Mucosa of stomach (tissue), 1 donor: ENCODE measurements around the gene MOV10.

Source experiments
- H3K27me3 ChIP-seq: one replicate; pipeline ENCODE4 v1.7.0; 2013; ENCODE audit warnings: mild to moderate bottlenecking, low read length; ENCODE audit not compliant: control insufficient read depth, insufficient read depth
- H3K36me3 ChIP-seq: one replicate; pipeline ENCODE4 v1.7.0; 2013; ENCODE audit warnings: low read length; ENCODE audit not compliant: control insufficient read depth, insufficient read depth
- H3K4me1 ChIP-seq: one replicate; pipeline ENCODE4 v1.7.0; 2013; ENCODE audit warnings: mild to moderate bottlenecking, low read length; ENCODE audit not compliant: control insufficient read depth, insufficient read depth
- H3K4me3 ChIP-seq: one replicate; pipeline ENCODE4 v1.7.0; 2013; ENCODE audit warnings: low read length
- H3K9ac ChIP-seq: one replicate; pipeline ENCODE4 v1.7.0; 2013; ENCODE audit warnings: mild to moderate bottlenecking, low read length, moderate library complexity
- H3K9me3 ChIP-seq: one replicate; pipeline ENCODE4 v1.7.0; 2013; ENCODE audit warnings: mild to moderate bottlenecking, low read length, moderate library complexity; ENCODE audit not compliant: control insufficient read depth
- donor health status: Pancreatic carcinoma.

The MOV10 gene

DNA sequence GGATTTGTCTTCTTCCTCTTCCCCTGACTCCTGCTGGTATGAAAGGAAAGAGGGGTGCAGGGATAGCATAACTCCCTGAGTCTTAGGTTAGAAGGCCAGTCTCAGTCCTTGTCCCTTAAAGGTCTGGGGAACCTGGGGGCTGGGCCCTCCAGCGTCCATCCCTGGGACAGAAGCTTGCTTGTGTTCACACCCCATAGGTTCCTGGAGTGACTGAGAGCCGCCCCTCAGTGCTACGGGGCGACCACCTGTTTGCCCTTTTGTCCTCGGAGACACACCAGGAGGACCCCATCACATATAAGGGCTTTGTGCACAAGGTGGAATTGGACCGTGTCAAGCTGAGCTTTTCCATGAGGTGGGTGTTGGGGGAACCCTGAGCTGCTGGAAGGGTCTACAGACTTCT, 19.4 kb downstream of the MOV10 start:
- H3K4me3 ChIP-seq = no peak overlapping the region
- no peaks in the 10 kb centered on the region for H3K9me3 ChIP-seq
- H3K36me3 ChIP-seq = peaks cover 15% of the 10 kb centered on the region
- H3K9ac ChIP-seq = no peak overlapping the region
- peaks cover 11% of the 10 kb centered on the region for H3K4me1 ChIP-seq
- no peaks in the 10 kb centered on the region for H3K27me3 ChIP-seq

DNA sequence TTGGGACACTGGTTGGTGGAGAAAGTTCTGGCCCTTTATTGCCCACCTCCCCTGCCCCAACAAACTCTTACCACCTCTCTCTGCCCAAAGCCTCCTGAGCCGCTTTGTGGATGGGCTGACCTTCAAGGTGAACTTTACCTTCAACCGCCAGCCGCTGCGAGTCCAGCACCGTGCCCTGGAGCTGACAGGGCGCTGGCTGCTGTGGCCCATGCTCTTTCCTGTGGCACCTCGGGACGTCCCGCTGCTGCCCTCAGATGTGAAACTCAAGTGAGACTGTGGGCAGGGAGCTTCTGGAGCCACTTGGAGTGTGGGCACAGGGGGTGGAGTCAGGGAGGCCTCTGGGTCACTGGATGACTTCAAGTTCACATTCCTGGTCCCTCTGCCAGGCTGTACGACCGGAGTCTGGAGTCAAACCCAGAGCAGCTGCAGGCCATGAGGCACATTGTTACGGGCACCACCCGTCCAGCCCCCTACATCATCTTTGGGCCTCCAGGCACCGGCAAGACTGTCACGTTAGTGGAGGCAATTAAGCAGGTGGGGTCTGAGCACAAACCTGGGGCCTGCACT, 20.0 kb downstream of the MOV10 start:
- Histone ChIP-seq H3K27me3 (no peaks in the 10 kb centered on the region), H3K4me3 (no peak overlapping the region), H3K4me1 (peaks cover 17% of the 10 kb centered on the region), H3K9me3 (no peaks in the 10 kb centered on the region), H3K9ac (no peak overlapping the region), H3K36me3 (peaks cover 12% of the 10 kb centered on the region)

GRCh38 chr1:112695276-112695675, 20.8 kb downstream of the MOV10 start:
- Histone ChIP-seq H3K4me3 (no peak overlapping the region), H3K4me1 (peaks cover 25% of the 10 kb centered on the region), H3K9ac (no peak overlapping the region), H3K27me3 (no peaks in the 10 kb centered on the region), H3K36me3 (peaks cover 11% of the 10 kb centered on the region), H3K9me3 (no peaks in the 10 kb centered on the region)

DNA sequence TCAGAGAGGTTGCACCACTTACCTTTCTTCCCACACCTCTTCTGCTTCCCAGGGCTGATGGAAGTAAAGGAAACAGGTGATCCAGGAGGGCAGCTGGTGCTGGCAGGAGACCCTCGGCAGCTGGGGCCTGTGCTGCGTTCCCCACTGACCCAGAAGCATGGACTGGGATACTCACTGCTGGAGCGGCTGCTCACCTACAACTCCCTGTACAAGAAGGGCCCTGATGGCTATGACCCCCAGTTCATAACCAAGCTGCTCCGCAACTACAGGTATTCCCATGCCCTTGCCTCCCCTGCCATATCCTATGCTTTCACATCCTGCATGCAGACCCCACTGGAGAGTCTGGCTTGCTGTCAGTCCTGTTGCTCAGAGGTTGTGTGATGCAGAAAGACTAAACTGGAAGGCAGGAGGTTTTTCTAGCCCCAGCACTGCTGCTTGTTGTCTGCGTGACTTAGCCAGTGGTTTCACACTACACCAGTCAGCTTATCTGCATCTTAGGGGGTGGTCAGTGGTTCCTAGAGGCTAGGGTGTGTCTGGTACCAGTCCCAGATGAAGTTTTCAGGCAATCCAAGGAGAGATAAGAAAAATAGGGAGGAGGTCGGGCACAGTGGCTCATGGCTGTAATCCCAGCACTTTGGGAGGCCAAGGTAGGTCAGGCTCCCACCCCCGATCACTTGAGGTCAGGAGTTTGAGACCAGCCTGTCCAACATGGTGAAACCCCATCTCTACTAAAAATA, 22.3 kb downstream of the MOV10 start:
- no peak overlapping the region for H3K4me3 ChIP-seq
- H3K9ac ChIP-seq = no peak overlapping the region
- peaks cover 40% of the 10 kb centered on the region for H3K4me1 ChIP-seq
- no peaks in the 10 kb centered on the region for H3K27me3 ChIP-seq
- H3K9me3 ChIP-seq = no peaks in the 10 kb centered on the region
- peaks cover 11% of the 10 kb centered on the region for H3K36me3 ChIP-seq

DNA sequence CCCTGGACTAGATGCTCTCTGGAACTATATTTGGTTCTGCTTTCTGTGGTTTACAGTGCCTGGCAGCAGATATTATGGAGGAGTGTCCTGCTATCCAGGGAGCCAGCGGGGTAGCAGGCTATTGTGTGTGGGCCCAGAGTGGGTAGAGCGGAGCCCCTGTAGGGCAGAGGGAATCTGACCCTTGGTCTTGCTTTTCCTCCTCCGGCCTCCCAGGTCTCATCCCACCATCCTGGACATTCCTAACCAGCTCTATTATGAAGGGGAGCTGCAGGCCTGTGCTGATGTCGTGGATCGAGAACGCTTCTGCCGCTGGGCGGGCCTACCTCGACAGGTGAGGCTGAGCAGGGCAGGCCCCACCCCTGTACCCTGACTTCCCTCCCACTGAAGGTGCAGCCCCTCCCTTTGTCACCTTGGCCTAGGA, 23.3 kb downstream of the MOV10 start:
- peaks cover 11% of the 10 kb centered on the region for H3K36me3 ChIP-seq
- no peaks in the 10 kb centered on the region for H3K9me3 ChIP-seq
- peaks cover 50% of the 10 kb centered on the region for H3K4me1 ChIP-seq
- no peak overlapping the region for H3K4me3 ChIP-seq
- H3K27me3 ChIP-seq = no peaks in the 10 kb centered on the region
- no peak overlapping the region for H3K9ac ChIP-seq

- peaks cover 57% of the 10 kb centered on the region for H3K4me1 ChIP-seq
- peaks cover 15% of the 10 kb centered on the region for H3K36me3 ChIP-seq
- no peaks in the 10 kb centered on the region for H3K27me3 ChIP-seq
- H3K9me3 ChIP-seq = no peaks in the 10 kb centered on the region
- no peak overlapping the region for H3K4me3 ChIP-seq
- peak overlapping the region; percentile 49 for H3K9ac ChIP-seq
Observed at GRCh38 chr1:112698366-112699310, 24.2 kb downstream of the MOV10 start.

DNA sequence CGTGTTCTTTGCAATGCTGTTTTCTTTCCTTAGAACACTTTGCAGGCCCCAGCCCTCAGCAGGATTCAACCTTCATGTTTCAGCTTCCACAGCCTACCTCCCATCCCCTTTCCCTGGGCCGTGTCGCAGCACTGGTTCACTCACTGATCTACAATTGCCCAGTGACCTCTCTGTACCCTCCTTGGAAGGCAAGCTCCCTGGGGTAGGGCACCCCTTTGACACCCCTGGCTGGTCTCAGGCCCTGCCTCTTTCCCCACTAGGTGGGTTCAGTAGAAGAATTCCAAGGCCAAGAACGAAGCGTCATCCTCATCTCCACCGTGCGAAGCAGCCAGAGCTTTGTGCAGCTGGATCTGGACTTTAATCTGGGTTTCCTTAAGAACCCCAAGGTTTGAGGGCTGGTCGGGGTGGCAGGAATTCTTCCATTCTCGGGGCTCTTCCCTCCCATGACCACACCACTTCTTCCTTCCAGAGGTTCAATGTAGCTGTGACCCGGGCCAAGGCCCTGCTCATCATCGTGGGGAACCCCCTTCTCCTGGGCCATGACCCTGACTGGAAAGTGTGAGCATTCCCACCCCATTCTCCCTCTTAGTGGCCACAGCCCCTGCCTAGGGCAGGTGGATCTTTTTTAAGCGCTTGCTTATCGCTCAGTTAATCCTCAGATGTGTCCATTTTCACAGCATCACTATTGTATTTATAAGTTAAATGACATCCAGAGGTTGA, 25.1 kb downstream of the MOV10 start:
- H3K4me1 ChIP-seq = peaks cover 67% of the 10 kb centered on the region
- peak overlapping the region; percentile 49 for H3K9ac ChIP-seq
- H3K9me3 ChIP-seq = no peaks in the 10 kb centered on the region
- no peak overlapping the region for H3K4me3 ChIP-seq
- H3K36me3 ChIP-seq = peaks cover 12% of the 10 kb centered on the region
- H3K27me3 ChIP-seq = no peaks in the 10 kb centered on the region

- Histone ChIP-seq H3K4me3 (no peak overlapping the region), H3K36me3 (peaks cover 10% of the 10 kb centered on the region), H3K9me3 (no peaks in the 10 kb centered on the region)
Observed at GRCh38 chr1:112700290-112701226, 26.1 kb downstream of the MOV10 start.

DNA sequence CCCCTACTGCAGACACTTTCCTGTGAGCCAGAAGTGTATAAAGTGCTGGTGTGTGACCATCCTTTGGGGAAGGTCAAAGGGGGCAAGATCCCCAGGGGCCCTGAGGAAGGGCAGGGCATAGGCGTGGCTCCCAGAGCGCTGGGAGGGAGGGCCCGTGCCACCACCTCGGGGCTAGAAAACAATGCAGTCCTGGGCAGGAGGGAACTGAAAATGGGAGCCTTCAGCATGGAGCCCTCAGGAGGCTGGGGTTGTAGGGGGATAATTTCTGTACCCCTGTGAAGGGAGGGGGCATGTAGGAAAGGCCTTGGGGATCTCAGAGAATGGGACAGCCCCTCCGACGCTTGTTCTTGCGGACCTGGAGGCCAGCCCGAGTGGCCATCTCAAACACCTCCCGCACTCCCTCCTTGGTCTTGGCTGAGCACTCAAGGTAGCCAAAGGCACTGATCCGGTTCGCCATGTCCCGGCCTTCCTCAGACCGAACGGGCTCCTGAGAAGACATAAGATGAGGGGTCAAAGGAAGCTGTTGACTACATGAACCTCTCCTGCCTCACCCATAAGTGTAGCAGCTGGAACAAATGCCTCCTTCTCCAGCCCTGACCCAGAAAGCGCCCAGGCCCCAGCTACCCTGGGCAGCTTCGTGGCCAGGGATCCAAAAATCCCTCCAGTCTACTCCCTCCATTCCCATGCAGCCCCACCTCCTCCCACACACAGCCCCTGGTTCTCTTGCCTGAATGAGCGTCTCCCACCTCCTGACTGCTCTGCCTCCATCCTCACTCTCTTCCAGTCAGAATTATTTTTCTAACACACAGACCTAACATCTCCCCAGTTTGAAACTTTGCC, 27.0 kb downstream of the MOV10 start:
- Histone ChIP-seq H3K4me1 (peaks cover 80% of the 10 kb centered on the region), H3K4me3 (no peak overlapping the region), H3K27me3 (no peaks in the 10 kb centered on the region), H3K9me3 (no peaks in the 10 kb centered on the region), H3K36me3 (peaks cover 10% of the 10 kb centered on the region), H3K9ac (peak overlapping the region; percentile 49)

More at GRCh38 chr1:112700290-112701226, 26.1 kb downstream of the MOV10 start:
- peaks cover 75% of the 10 kb centered on the region for H3K4me1 ChIP-seq
- peak overlapping the region; percentile 49 for H3K9ac ChIP-seq
- no peaks in the 10 kb centered on the region for H3K27me3 ChIP-seq

DNA sequence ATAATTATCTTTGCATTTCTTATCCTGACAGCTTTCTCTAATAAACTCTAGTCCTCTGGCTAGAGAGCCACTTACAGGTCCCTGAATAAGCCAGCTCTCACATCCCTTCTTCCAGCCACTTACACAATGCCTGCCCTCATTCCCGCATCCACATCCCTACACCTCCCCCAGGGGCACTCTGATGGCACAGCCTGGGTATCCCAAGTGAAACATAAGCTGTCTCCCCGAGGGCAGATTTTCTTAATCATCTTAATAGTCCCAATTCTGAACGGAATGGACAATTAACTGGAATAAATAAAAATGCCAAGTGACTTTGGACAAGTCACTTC, 27.6 kb downstream of the MOV10 start:
- Histone ChIP-seq H3K4me3 (no peak overlapping the region), H3K9ac (peak overlapping the region; percentile 49), H3K27me3 (no peaks in the 10 kb centered on the region), H3K36me3 (peaks cover 10% of the 10 kb centered on the region), H3K4me1 (peaks cover 80% of the 10 kb centered on the region), H3K9me3 (no peaks in the 10 kb centered on the region)
